ENCODE data around the gene KLHL7. TPM values are rescaled to one million over a fixed set of nuclear protein-coding genes. Genes with fewer than 3 reads are reported as not detected.

The KLHL7 gene
- total RNA-seq, 4 donors from 2014 or later: 9.2 to 27.4 (median 25.3) TPM

DNA sequence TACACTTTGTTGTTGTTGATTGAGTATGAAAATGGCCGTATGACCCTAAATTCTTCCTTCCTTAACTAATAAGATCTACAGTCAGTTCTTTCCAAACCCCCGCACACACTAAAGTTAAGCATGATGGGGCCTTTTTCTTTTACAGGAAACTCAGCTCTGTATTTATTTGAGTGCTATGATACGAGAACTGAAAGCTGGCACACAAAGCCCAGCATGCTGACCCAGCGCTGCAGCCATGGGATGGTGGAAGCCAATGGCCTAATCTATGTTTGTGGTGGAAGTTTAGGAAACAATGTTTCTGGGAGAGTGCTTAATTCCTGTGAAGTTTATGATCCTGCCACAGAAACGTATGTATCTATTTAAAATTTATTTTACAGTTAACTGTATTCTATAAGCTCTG is 62.1 kb downstream of the KLHL7 start:
- peaks cover 0 to 7% (median 0%) of the 10 kb centered on the region in 4 donors for H3K36me3 ChIP-seq
- DNase-seq: no peak
- no peak overlapping the region for H3K27ac ChIP-seq
- H3K27me3 ChIP-seq: no peaks in the 10 kb centered on the region
- in situ Hi-C loops (cut with MboI; ENCODE audit: low pct_ligation_motif_present in 1 of 4, low pct_unique_long_range_greater_than_20kb in 1 of 4, low sequenced_read_pairs in 3 of 4) (no loop called here), intact Hi-C loops (cut with DNase I; ENCODE audit: low total_unique reads) (no loop called here)
- no peaks in the 10 kb centered on the region for H3K4me1 ChIP-seq
- no peak for TF ChIP-seq POLR2AphosphoS5 (IDR thresholded peaks at IDR 0.05)
- TF ChIP-seq, protein P1, sequence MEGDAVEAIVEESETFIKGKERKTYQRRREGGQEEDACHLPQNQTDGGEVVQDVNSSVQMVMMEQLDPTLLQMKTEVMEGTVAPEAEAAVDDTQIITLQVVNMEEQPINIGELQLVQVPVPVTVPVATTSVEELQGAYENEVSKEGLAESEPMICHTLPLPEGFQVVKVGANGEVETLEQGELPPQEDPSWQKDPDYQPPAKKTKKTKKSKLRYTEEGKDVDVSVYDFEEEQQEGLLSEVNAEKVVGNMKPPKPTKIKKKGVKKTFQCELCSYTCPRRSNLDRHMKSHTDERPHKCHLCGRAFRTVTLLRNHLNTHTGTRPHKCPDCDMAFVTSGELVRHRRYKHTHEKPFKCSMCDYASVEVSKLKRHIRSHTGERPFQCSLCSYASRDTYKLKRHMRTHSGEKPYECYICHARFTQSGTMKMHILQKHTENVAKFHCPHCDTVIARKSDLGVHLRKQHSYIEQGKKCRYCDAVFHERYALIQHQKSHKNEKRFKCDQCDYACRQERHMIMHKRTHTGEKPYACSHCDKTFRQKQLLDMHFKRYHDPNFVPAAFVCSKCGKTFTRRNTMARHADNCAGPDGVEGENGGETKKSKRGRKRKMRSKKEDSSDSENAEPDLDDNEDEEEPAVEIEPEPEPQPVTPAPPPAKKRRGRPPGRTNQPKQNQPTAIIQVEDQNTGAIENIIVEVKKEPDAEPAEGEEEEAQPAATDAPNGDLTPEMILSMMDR (IDR thresholded peaks at IDR 0.05): no peak
- no peak for TF ChIP-seq POLR2A (IDR thresholded peaks at IDR 0.05)
- TF ChIP-seq EP300 (IDR thresholded peaks at IDR 0.05; ENCODE audit: low read depth): no peak
- H3K4me3 ChIP-seq: no peak overlapping the region
- 80 to 85% methylated on average over 5 of the region's 5 CpGs for WGBS, 2 donors (ENCODE audit: low coverage in 1 of 2)
- H3K9me3 ChIP-seq: no peaks in the 10 kb centered on the region

DNA sequence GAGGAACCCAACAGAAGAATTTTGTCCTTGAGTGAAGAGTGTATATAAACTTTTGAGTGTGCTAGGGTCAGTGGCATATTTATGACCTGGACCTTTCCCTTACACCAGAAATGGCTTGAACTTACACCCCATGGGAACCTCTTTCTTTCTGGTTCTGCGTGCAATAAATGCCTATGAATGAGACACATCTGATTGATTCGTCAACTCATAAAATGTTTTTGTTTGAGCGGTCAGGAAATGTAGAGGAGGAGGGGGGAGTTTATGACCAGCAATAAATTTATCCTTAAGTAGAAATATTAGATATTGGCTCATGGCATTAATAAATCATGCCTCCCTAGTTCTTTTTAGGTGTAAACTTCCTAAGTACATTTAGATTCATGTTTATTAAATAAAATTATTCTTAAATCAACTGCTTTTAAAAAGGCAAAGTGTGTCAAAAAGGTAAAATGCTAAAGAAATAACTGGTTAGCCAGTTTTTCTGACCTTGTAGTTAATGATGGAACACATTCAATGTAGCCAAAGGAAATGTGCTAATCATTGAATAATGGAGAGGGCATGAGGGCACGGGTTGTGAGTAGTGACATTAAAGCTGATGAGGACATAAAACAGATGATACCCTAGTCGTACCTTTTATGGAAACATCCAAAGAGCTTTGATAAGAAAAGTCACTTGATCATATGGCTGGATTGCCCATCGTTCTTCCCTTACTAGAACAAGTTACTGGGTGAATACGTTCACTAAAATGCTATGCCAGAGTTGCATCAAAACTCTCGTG is 62.7 kb downstream of the KLHL7 start:
- Histone ChIP-seq H3K27me3 (no peaks in the 10 kb centered on the region), H3K36me3 (peaks cover 0 to 7% (median 0%) of the 10 kb centered on the region in 4 donors), H3K9me3 (no peaks in the 10 kb centered on the region), H3K4me3 (no peak overlapping the region), H3K4me1 (no peaks in the 10 kb centered on the region), H3K27ac (no peak overlapping the region)
- TF ChIP-seq, protein P1 (IDR thresholded peaks at IDR 0.05): no peak
- TF ChIP-seq POLR2A (IDR thresholded peaks at IDR 0.05): no peak
- TF ChIP-seq EP300 (IDR thresholded peaks at IDR 0.05; ENCODE audit: low read depth): no peak
- TF ChIP-seq POLR2AphosphoS5 (IDR thresholded peaks at IDR 0.05): no peak
- intact Hi-C loops (cut with DNase I; ENCODE audit: low total_unique reads) (no loop called here), in situ Hi-C loops (cut with MboI; ENCODE audit: low pct_ligation_motif_present in 1 of 4, low pct_unique_long_range_greater_than_20kb in 1 of 4, low sequenced_read_pairs in 3 of 4) (no loop called here)
- 87% methylated on average over 8 of the region's 8 CpGs for WGBS, 2 donors (ENCODE audit: low coverage in 1 of 2)
- DNase-seq: no peak

DNA sequence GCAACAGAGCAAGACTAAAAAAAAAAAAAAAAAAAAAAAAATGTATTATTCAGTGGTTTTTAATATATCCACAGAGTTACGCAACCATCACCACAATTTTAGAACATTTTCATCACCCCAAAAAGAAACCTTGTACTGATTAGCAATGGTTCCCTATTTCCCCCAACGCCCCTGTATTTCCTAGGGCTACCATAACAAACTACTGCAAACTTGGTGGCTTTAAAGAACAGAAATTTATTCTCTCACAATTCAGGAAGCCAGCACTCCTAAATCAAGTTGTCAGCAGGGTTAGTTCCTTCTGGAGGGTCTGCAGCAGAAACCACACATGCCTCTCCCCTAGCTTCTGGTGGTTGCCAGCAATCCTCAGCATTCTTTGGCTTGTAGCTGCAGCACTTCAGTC is 70.4 kb downstream of the KLHL7 start:
- TF ChIP-seq, protein P1 (IDR thresholded peaks at IDR 0.05): no peak
- TF ChIP-seq POLR2AphosphoS5 (IDR thresholded peaks at IDR 0.05) (no peak), POLR2A (IDR thresholded peaks at IDR 0.05) (no peak), EP300 (IDR thresholded peaks at IDR 0.05; ENCODE audit: low read depth) (no peak)
- DNase-seq: no peak
- no peaks in the 10 kb centered on the region for H3K36me3 ChIP-seq
- H3K4me1 ChIP-seq: peaks cover 0 to 3% (median 0%) of the 10 kb centered on the region in 4 donors
- in situ Hi-C loops (cut with MboI; ENCODE audit: low pct_ligation_motif_present in 1 of 4, low pct_unique_long_range_greater_than_20kb in 1 of 4, low sequenced_read_pairs in 3 of 4): no loop called here
- WGBS, 2 donors (ENCODE audit: low coverage in 1 of 2): 77 to 90% methylated on average over 2 of the region's 2 CpGs
- no peaks in the 10 kb centered on the region for H3K9me3 ChIP-seq
- no peak overlapping the region for H3K4me3 ChIP-seq
- H3K27me3 ChIP-seq: no peaks in the 10 kb centered on the region
- intact Hi-C loops (cut with DNase I; ENCODE audit: low total_unique reads): no loop called here
- H3K27ac ChIP-seq: no peak overlapping the region

DNA sequence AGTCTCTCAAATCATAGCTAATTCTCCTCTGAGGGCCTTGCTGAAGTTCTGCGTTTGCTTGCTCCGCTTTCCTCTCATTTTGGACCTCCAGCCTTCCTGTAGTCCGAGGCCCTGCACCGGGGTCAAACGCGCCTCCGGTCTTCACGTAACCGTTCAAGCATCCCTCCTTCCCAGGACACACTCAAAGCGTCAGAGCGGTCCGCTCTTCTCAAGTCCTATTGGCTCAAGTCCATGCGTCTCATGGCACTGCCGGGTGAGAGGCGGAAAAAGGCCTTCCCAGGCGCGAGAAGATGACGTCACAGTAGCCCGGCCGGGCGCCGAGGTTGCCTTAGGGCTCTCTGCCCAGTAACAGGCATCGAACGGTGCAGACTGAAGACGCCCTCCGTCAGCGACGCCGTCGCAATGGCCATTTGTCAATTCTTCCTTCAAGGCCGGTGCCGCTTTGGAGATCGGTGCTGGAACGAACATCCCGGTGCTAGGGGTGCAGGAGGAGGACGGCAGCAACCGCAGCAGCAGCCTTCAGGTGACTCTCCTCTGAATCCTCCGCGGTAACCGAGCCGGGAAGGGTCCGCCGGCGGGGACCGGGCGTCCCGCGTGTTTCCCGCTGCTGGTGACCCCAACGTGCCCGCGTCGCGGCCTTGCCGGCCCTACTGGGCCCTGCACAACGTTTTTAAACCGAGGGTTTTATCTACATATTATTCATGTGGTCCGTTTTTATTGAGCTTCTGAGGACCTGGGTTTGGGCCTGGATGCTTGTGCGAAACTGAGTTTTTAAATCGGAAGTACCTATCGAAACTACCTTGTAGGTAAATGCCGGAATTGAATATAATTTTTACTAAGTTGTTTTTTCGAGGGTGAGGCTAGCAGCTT is 76.3 kb downstream of the KLHL7 start, which contains the start of gene NUP42:
TSS of gene NUP42 (plus strand) at position 365 of the 870 bp plus-strand sequence. CDS start at position 403, 38 bp downstream.
- Histone ChIP-seq H3K4me1 (peaks cover 8 to 30% (median 16%) of the 10 kb centered on the region in 4 donors), H3K4me3 (peak within 1 kb of the TSS; percentile 71 to 90 (median 83)), H3K9me3 (no peaks in the 10 kb centered on the region), H3K27me3 (no peaks in the 10 kb centered on the region), H3K36me3 (peaks cover 0 to 16% (median 8%) of the 10 kb centered on the region in 4 donors), H3K27ac (peak within 1 kb of the TSS; percentile 96 to 97 (median 96))
- TF ChIP-seq, protein P1 (IDR thresholded peaks at IDR 0.05): no peak
- TF ChIP-seq EP300 (IDR thresholded peaks at IDR 0.05; ENCODE audit: low read depth) (no peak), POLR2A (IDR thresholded peaks at IDR 0.05) (peak; percentile 84), POLR2AphosphoS5 (IDR thresholded peaks at IDR 0.05) (peak; percentile 94 to 95 (median 95))
- peak; percentile 97 for DNase-seq
- intact Hi-C loops (cut with DNase I; ENCODE audit: low total_unique reads): loop anchor here (5.0 to 10.0 kb wide), 2 partner anchors 63 to 75 kb away; partner anchors contain the start of genes GPNMB and KLHL7
- 0% methylated on average over 1 to 56 of the region's 63 CpGs for WGBS, 2 donors (ENCODE audit: low coverage in 1 of 2)
- in situ Hi-C loops (cut with MboI; ENCODE audit: low pct_ligation_motif_present in 1 of 4, low pct_unique_long_range_greater_than_20kb in 1 of 4, low sequenced_read_pairs in 3 of 4): loop anchor here in 2 of 4 donors (10.0 kb wide), 2 partner anchors 77 to 113 kb away; partner anchors contain the start of genes KLHL7 (in 2 of the 2) and MALSU1 (in 1 of the 2)
